Measurements from ENCODE around the gene REPIN1.
A peak's percentile ranks its signal among the peaks of the same experiment; 100 is the strongest.

The REPIN1 gene

DNA sequence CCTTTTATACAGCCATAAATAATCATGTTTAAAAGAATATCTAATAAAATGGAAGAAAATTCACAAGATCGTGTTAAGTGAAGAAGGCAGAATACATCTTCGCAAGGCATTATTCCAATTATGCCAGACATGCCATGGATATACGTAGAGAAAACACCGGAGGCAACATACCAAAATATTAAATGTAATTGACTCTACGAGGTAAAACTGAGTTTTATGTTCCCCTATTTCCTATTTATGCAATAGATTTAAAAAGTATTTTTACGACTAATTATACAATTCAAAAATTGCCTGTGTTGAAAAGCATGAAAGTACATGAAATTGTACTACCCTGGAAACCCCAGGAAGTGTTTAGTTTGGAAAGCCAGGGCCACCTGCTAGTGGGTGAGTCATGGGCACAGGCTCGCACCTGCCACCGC lies 936 bp upstream of the REPIN1 start (continued):
- TF ChIP-seq, protein P1, sequence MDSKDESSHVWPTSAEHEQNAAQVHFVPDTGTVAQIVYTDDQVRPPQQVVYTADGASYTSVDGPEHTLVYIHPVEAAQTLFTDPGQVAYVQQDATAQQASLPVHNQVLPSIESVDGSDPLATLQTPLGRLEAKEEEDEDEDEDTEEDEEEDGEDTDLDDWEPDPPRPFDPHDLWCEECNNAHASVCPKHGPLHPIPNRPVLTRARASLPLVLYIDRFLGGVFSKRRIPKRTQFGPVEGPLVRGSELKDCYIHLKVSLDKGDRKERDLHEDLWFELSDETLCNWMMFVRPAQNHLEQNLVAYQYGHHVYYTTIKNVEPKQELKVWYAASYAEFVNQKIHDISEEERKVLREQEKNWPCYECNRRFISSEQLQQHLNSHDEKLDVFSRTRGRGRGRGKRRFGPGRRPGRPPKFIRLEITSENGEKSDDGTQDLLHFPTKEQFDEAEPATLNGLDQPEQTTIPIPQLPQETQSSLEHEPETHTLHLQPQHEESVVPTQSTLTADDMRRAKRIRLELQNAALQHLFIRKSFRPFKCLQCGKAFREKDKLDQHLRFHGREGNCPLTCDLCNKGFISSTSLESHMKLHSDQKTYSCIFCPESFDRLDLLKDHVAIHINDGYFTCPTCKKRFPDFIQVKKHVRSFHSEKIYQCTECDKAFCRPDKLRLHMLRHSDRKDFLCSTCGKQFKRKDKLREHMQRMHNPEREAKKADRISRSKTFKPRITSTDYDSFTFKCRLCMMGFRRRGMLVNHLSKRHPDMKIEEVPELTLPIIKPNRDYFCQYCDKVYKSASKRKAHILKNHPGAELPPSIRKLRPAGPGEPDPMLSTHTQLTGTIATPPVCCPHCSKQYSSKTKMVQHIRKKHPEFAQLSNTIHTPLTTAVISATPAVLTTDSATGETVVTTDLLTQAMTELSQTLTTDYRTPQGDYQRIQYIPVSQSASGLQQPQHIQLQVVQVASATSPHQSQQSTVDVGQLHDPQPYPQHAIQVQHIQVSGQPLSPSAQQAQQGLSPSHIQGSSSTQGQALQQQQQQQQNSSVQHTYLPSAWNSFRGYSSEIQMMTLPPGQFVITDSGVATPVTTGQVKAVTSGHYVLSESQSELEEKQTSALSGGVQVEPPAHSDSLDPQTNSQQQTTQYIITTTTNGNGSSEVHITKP (tag by site-specific recombination; IDR thresholded peaks at IDR 0.05): peak; percentile 69
- TF ChIP-seq ZNF529 (tag by site-specific recombination; IDR thresholded peaks at IDR 0.05; ENCODE audit: insufficient replicate concordance) (no peak), ZIC2 (tag by site-specific recombination; IDR thresholded peaks at IDR 0.05) (no peak), ZNF112 (tag by site-specific recombination; IDR thresholded peaks at IDR 0.05) (no peak), MEIS1 (CRISPR knock-in tag; IDR thresholded peaks at IDR 0.05; ENCODE audit: borderline replicate concordance) (no peak), ZNF202 (tag by site-specific recombination; IDR thresholded peaks at IDR 0.05; ENCODE audit: borderline replicate concordance) (no peak), ZNF768 (tag by site-specific recombination; IDR thresholded peaks at IDR 0.05) (no peak), ZBTB1 (tag by site-specific recombination; IDR thresholded peaks at IDR 0.05) (0 out of 2 replicates have a peak, but pooled peaks have one; percentile 13), ZNF585B (tag by site-specific recombination; IDR thresholded peaks at IDR 0.05) (no peak), ZNF664 (tag by site-specific recombination; IDR thresholded peaks at IDR 0.05) (no peak), OSR2 (tag by site-specific recombination; IDR thresholded peaks at IDR 0.05) (peak; percentile 64), ZNF121 (tag by site-specific recombination; IDR thresholded peaks at IDR 0.05) (no peak), MZF1 (tag by site-specific recombination; IDR thresholded peaks at IDR 0.05; ENCODE audit: borderline replicate concordance) (no peak), ZNF214 (tag by site-specific recombination; IDR thresholded peaks at IDR 0.05; ENCODE audit: borderline replicate concordance) (no peak), ZBTB7A (tag by site-specific recombination; IDR thresholded peaks at IDR 0.05; ENCODE audit: low read depth) (no peak)
- TF ChIP-seq, protein P2, sequence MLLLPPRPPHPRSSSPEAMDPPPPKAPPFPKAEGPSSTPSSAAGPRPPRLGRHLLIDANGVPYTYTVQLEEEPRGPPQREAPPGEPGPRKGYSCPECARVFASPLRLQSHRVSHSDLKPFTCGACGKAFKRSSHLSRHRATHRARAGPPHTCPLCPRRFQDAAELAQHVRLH (tag by site-specific recombination; IDR thresholded peaks at IDR 0.05): no peak
- TF ChIP-seq, protein P3, sequence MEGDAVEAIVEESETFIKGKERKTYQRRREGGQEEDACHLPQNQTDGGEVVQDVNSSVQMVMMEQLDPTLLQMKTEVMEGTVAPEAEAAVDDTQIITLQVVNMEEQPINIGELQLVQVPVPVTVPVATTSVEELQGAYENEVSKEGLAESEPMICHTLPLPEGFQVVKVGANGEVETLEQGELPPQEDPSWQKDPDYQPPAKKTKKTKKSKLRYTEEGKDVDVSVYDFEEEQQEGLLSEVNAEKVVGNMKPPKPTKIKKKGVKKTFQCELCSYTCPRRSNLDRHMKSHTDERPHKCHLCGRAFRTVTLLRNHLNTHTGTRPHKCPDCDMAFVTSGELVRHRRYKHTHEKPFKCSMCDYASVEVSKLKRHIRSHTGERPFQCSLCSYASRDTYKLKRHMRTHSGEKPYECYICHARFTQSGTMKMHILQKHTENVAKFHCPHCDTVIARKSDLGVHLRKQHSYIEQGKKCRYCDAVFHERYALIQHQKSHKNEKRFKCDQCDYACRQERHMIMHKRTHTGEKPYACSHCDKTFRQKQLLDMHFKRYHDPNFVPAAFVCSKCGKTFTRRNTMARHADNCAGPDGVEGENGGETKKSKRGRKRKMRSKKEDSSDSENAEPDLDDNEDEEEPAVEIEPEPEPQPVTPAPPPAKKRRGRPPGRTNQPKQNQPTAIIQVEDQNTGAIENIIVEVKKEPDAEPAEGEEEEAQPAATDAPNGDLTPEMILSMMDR (tag by site-specific recombination; IDR thresholded peaks at IDR 0.05): no peak

DNA sequence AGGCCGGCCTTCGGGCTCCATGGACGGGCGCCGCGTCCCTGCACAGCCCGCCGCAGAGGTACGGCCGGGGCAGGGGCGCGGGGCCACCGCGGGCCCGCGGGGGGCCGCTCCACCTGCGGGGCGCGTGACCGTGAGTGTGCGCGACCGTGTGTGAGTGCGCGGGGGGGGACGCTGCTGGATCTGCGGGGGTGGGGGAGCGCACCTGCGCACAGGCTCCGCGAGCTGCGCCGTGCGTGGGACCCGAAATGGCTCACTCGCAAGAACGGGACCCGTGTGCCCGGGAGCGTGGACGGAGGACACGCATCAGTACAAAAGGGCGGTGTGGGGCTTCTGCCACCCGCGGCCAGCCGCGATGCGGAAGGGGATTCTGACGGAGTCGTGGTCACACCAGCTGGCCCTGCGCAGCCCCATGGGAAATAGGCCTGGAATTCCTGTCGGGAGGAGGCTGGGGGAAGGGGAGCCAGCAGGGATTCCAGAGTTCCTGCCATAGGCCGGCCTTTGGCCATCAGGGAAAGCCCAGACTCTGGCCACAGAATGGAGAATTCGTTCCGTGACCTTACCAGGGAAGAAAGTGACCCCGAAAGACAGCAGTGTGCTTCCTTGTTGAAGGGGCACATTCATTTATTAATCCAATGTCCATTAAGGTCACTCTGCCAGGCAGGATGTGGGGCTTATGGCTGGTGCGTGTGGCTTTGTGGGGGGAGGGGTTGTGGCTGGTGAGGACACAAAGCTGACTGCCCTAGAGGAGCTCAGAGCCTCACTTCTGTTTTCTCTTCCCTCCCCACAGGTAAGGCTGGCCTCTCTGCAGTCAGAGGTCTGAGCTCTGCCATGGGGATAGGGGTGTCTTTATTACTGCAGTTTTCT lies 494 bp downstream of the REPIN1 start:
- ChIA-PET POLR2A (interaction anchor here (0.5 to 2.5 kb wide), 10 partner anchors 9 to 138 kb away, joined by 3 to 18 read pairs (median 4); no protein-coding TSS in a partner anchor), CTCF (interaction anchor here (0.9 kb wide), 2 partner anchors 11 to 36 kb away, joined by 3 read pairs; a partner anchor contains a TSS)
- peak overlapping the region; percentile 74 for H3K27ac ChIP-seq (ENCODE audit: extremely low read depth, low read depth, low read length)
- peak overlapping the region; percentile 89 for H3K4me3 ChIP-seq (ENCODE audit: low read depth, low read length)
- peaks cover 0 to 47% of the 10 kb centered on the region in 2 experiments; a peak in 1 of 3 replicates for H3K36me3 ChIP-seq (ENCODE audit: control insufficient read depth in 2 of 2, insufficient read depth in 1 of 2, low read length in 2 of 2)
- no peaks in the 10 kb centered on the region for H3K9me3 ChIP-seq (ENCODE audit: control insufficient read depth, insufficient read depth, low read depth, low read length)
- no peaks in the 10 kb centered on the region for H3K4me1 ChIP-seq (ENCODE audit: control insufficient read depth, insufficient read depth, low read length)
- TF ChIP-seq ZNF623 (tag by site-specific recombination; IDR thresholded peaks at IDR 0.05) (no peak), ZNF146 (tag by site-specific recombination; IDR thresholded peaks at IDR 0.05) (peak; percentile 23; the same call in 1 of the 2 replicates), ZNF664 (tag by site-specific recombination; IDR thresholded peaks at IDR 0.05) (no peak), ZNF2 (tag by site-specific recombination; IDR thresholded peaks at IDR 0.05) (peak; percentile 34; the same call in 1 of the 2 replicates)
- TF ChIP-seq, protein P4, sequence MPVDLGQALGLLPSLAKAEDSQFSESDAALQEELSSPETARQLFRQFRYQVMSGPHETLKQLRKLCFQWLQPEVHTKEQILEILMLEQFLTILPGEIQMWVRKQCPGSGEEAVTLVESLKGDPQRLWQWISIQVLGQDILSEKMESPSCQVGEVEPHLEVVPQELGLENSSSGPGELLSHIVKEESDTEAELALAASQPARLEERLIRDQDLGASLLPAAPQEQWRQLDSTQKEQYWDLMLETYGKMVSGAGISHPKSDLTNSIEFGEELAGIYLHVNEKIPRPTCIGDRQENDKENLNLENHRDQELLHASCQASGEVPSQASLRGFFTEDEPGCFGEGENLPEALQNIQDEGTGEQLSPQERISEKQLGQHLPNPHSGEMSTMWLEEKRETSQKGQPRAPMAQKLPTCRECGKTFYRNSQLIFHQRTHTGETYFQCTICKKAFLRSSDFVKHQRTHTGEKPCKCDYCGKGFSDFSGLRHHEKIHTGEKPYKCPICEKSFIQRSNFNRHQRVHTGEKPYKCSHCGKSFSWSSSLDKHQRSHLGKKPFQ (tag by site-specific recombination; IDR thresholded peaks at IDR 0.05): peak; percentile 86
- TF ChIP-seq, protein P5, sequence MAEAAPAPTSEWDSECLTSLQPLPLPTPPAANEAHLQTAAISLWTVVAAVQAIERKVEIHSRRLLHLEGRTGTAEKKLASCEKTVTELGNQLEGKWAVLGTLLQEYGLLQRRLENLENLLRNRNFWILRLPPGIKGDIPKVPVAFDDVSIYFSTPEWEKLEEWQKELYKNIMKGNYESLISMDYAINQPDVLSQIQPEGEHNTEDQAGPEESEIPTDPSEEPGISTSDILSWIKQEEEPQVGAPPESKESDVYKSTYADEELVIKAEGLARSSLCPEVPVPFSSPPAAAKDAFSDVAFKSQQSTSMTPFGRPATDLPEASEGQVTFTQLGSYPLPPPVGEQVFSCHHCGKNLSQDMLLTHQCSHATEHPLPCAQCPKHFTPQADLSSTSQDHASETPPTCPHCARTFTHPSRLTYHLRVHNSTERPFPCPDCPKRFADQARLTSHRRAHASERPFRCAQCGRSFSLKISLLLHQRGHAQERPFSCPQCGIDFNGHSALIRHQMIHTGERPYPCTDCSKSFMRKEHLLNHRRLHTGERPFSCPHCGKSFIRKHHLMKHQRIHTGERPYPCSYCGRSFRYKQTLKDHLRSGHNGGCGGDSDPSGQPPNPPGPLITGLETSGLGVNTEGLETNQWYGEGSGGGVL (tag by site-specific recombination; IDR thresholded peaks at IDR 0.05): no peak
- TF ChIP-seq, protein P6, sequence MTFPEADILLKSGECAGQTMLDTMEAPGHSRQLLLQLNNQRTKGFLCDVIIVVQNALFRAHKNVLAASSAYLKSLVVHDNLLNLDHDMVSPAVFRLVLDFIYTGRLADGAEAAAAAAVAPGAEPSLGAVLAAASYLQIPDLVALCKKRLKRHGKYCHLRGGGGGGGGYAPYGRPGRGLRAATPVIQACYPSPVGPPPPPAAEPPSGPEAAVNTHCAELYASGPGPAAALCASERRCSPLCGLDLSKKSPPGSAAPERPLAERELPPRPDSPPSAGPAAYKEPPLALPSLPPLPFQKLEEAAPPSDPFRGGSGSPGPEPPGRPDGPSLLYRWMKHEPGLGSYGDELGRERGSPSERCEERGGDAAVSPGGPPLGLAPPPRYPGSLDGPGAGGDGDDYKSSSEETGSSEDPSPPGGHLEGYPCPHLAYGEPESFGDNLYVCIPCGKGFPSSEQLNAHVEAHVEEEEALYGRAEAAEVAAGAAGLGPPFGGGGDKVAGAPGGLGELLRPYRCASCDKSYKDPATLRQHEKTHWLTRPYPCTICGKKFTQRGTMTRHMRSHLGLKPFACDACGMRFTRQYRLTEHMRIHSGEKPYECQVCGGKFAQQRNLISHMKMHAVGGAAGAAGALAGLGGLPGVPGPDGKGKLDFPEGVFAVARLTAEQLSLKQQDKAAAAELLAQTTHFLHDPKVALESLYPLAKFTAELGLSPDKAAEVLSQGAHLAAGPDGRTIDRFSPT (tag by site-specific recombination; IDR thresholded peaks at IDR 0.05): 0 out of 2 replicates have a peak, but pooled peaks have one; percentile 30
